Liver (tissue), 9 donors: ENCODE data around the gene ANO7. TPM values are rescaled to one million over a fixed set of nuclear protein-coding genes. Genes with fewer than 3 reads are reported as not detected.

Experiments used
- DNase-seq: peaks from one replicate; pipeline ENCODE4 v3.0.0-alpha.2; 2017; ENCODE audit warnings: low spot score
- H3K27ac ChIP-seq, 2 donors: one replicate each; pipeline ENCODE4 v1.7.0; 2013; ENCODE audit warnings: inconsistent platforms in 2 of 2, low read length in 2 of 2, control low read depth in 1 of 2, low read depth in 1 of 2, mild to moderate bottlenecking in 1 of 2
- H3K27me3 ChIP-seq, 4 donors: one replicate each; pipeline versions ENCODE4 v1.6.1 to v1.7.0; 2013; ENCODE audit warnings: low read length in 3 of 4, inconsistent platforms in 1 of 4, mild to moderate bottlenecking in 1 of 4, moderate library complexity in 1 of 4; ENCODE audit not compliant: control insufficient read depth in 4 of 4, insufficient read depth in 4 of 4
- H3K36me3 ChIP-seq, 4 donors: one replicate each; pipeline versions ENCODE4 v1.6.1 to v1.7.0; 2013; ENCODE audit warnings: low read length in 3 of 4, mild to moderate bottlenecking in 3 of 4, low read depth in 1 of 4, moderate library complexity in 1 of 4; ENCODE audit not compliant: control insufficient read depth in 4 of 4, insufficient read depth in 3 of 4
- H3K4me1 ChIP-seq, 4 donors: one replicate each; pipeline versions ENCODE4 v1.6.1 to v1.7.0; 2013; ENCODE audit warnings: low read length in 3 of 4, mild to moderate bottlenecking in 3 of 4, moderate library complexity in 1 of 4; ENCODE audit not compliant: control insufficient read depth in 4 of 4, insufficient read depth in 4 of 4
- H3K4me3 ChIP-seq, 3 donors: one replicate each; pipeline versions ENCODE4 v1.6.1 to v1.7.0; 2013; ENCODE audit warnings: low read length in 3 of 3, control low read depth in 1 of 3, low read depth in 1 of 3, mild to moderate bottlenecking in 1 of 3
- H3K9ac ChIP-seq, 2 donors: one replicate each; pipeline ENCODE4 v1.7.0; 2013; ENCODE audit warnings: low read length in 2 of 2, mild to moderate bottlenecking in 2 of 2, moderate library complexity in 2 of 2, control low read depth in 1 of 2, low read depth in 1 of 2
- H3K9me3 ChIP-seq, 4 donors: one replicate each; pipeline versions ENCODE4 v1.6.1 to v1.7.0; 2013; ENCODE audit warnings: low read length in 3 of 4; ENCODE audit not compliant: control insufficient read depth in 4 of 4
- ATF3 ChIP-seq: IDR thresholded peaks from 2 replicates; pipeline ENCODE4 v1.6.1; 2016; ENCODE audit warnings: antibody characterized with exemption
- CTCF ChIP-seq: fragments of 150-350 bp; IDR thresholded peaks from 2 replicates; pipeline ENCODE4 v1.5.1; 2017; ENCODE audit warnings: improper control_type of control experiment, low read depth, low read length; ENCODE audit not compliant: missing input control
- EGR1 ChIP-seq, 2 donors: IDR thresholded peaks; 2 replicates each; pipeline ENCODE4 v1.6.1; 2016 to 2018; ENCODE audit warnings: antibody characterized with exemption in 2 of 2, low read depth in 2 of 2
- FOXA1 ChIP-seq: IDR thresholded peaks from 2 replicates; pipeline ENCODE4 v1.6.1; 2016; ENCODE audit warnings: antibody characterized with exemption
- FOXA2 ChIP-seq: IDR thresholded peaks from 2 replicates; pipeline ENCODE4 v1.6.1; 2016; ENCODE audit warnings: antibody characterized with exemption
- GABPA ChIP-seq, 2 donors: IDR thresholded peaks in 1 of 2; conservative IDR thresholded peaks in 1 of 2; 2 replicates each; pipeline ENCODE4 v1.6.1; 2016; ENCODE audit warnings: antibody characterized with exemption in 2 of 2, mild to moderate bottlenecking in 1 of 2, moderate library complexity in 1 of 2
- HNF4A ChIP-seq, 2 donors: conservative IDR thresholded peaks; 2 replicates each; pipeline ENCODE4 v1.6.1; 2016; ENCODE audit warnings: antibody characterized with exemption in 2 of 2, mild to moderate bottlenecking in 2 of 2
- HNF4G ChIP-seq: IDR thresholded peaks from 2 replicates; pipeline ENCODE4 v1.6.1; 2016; ENCODE audit warnings: antibody characterized with exemption
- JUND ChIP-seq, 2 donors: IDR thresholded peaks; 2 replicates each; pipeline ENCODE4 v1.6.1; 2016; ENCODE audit warnings: antibody characterized with exemption in 2 of 2
- MAX ChIP-seq: IDR thresholded peaks from 2 replicates; pipeline ENCODE4 v1.6.1; 2016; ENCODE audit warnings: antibody characterized with exemption
- NR2F2 ChIP-seq: IDR thresholded peaks from 2 replicates; pipeline ENCODE4 v1.6.1; 2016; ENCODE audit warnings: antibody characterized with exemption
- RAD21 ChIP-seq, 2 donors: IDR thresholded peaks; 2 replicates each; pipeline ENCODE4 v1.6.1; 2016; ENCODE audit warnings: antibody characterized with exemption in 2 of 2, mild to moderate bottlenecking in 2 of 2
- REST ChIP-seq: IDR thresholded peaks from 2 replicates; pipeline ENCODE4 v1.6.1; 2016; ENCODE audit warnings: antibody characterized with exemption, mild to moderate bottlenecking
- RXRA ChIP-seq, 2 donors: IDR thresholded peaks; 2 replicates each; pipeline ENCODE4 v1.6.1; 2017 to 2018; ENCODE audit warnings: antibody characterized with exemption in 2 of 2, mild to moderate bottlenecking in 1 of 2
- SP1 ChIP-seq: IDR thresholded peaks from 2 replicates; pipeline ENCODE4 v1.6.1; 2018; ENCODE audit warnings: antibody characterized with exemption, mild to moderate bottlenecking
- TAF1 ChIP-seq: conservative IDR thresholded peaks from 2 replicates; pipeline ENCODE4 v1.6.1; 2016; ENCODE audit warnings: antibody characterized with exemption, mild to moderate bottlenecking
- YY1 ChIP-seq: IDR thresholded peaks from 2 replicates; pipeline ENCODE4 v1.6.1; 2016; ENCODE audit warnings: antibody characterized with exemption, mild to moderate bottlenecking
- ZBTB33 ChIP-seq: IDR thresholded peaks from 2 replicates; pipeline ENCODE4 v1.6.1; 2016; ENCODE audit warnings: antibody characterized with exemption
- WGBS: extraction: QIAGEN DNeasy Blood & Tissue Kit; methylation state at CpG from one replicate; pipeline ENCODE4 v1.1.7; 2013; 5-methylcytosine and 5-hydroxymethylcytosine counted together
- polyA plus RNA-seq, 2 donors: library from polyadenylated mRNA; stranded (reverse) in 1 of 2; unstranded in 1 of 2; fragments of 200-250 nt in 1 of 2; fragments of >200 nt in 1 of 2; fragmentation: Nextera tagmentation in 1 of 2; extraction: Ambion mirVana in 1 of 2; gene quantifications; one replicate each; pipeline versions ENCODE4 v1.2.1 to v1.2.3, GENCODE V29; 2013 to 2015
- total RNA-seq, 2 donors: library from RNA; depleted of rRNA; stranded (reverse); fragments of >200 nt; gene quantifications; one replicate each; pipeline ENCODE4 v1.2.3, GENCODE V29; 2014
- donor health status: healthy.
- donor health status: healthy.
- donor health status: healthy.
- donor health status: healthy.
- donor health status: healthy.

Gene ANO7
- total and polyA plus RNA-seq, 4 donors = 0.25 to 0.70 (median 0.45) TPM

GRCh38 chr2:241146286-241146685 is 42.2 kb upstream of the ANO7 start (continued):
- TF ChIP-seq HNF4A (conservative IDR thresholded peaks at IDR 0.05) (no peak), RAD21 (IDR thresholded peaks at IDR 0.05) (no peak), ZBTB33 (no peak)

GRCh38 chr2:241147336-241147735 is 41.1 kb upstream of the ANO7 start:
- Histone ChIP-seq H3K4me1 (peaks cover 3 to 26% (median 19%) of the 10 kb centered on the region in 4 donors), H3K9me3 (no peaks in the 10 kb centered on the region), H3K27ac (no peak overlapping the region), H3K4me3 (no peak overlapping the region), H3K27me3 (no peaks in the 10 kb centered on the region), H3K9ac (no peak overlapping the region), H3K36me3 (no peaks in the 10 kb centered on the region)
- 96% methylated on average over 3 of the region's 3 CpGs for WGBS
- no peak for DNase-seq
- TF ChIP-seq EGR1 (IDR thresholded peaks at IDR 0.05; ENCODE audit: low read depth in 2 of 2) (no peak), ZBTB33 (no peak), RXRA (IDR thresholded peaks at IDR 0.05) (no peak), TAF1 (no peak), SP1 (no peak), FOXA2 (no peak), MAX (no peak), FOXA1 (no peak), YY1 (no peak), ATF3 (no peak), JUND (IDR thresholded peaks at IDR 0.05) (no peak), RAD21 (IDR thresholded peaks at IDR 0.05) (no peak), HNF4G (no peak), REST (no peak), GABPA (IDR thresholded peaks at IDR 0.05 in 1 of 2, conservative IDR thresholded peaks at IDR 0.05 in 1 of 2) (no peak), HNF4A (conservative IDR thresholded peaks at IDR 0.05) (no peak), CTCF (no peak), NR2F2 (no peak)
